GM10266 (cell line): ENCODE measurements around the gene FTH1.

ENCODE experiments used
- DNase-seq: peaks from one replicate; pipeline ENCODE4 v3.0.0; 2012; ENCODE audit errors: extremely low spot score
- TF ChIP-seq, protein P1 (sequence below): IDR thresholded peaks from 2 replicates; pipeline ENCODE4 v1.5.1; 2012; ENCODE audit warnings: mild to moderate bottlenecking, low read depth; ENCODE audit not compliant: control insufficient read depth, insufficient read depth; ENCODE audit errors: missing control alignments

The FTH1 gene

DNA sequence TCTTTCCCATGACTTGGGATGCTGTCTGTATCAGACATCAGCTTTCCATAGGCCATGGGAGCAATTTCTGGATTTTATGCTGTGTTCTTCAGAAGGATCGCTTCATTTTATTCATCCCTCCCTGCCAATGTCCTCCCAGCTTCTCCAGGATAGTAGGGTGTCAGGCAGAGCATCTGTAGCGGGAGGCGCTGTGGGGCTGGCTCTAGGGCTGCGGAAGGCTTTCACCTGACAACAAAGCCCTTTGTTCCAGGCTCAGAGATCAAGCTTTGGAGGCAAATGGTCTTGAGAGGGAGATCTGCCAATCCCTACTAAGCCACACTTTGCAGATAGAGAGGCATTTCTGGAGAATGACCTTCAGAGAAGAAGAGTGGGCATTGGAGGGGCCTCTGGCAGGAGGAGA, 29.5 kb upstream of the FTH1 start:
- TF ChIP-seq, protein P1, sequence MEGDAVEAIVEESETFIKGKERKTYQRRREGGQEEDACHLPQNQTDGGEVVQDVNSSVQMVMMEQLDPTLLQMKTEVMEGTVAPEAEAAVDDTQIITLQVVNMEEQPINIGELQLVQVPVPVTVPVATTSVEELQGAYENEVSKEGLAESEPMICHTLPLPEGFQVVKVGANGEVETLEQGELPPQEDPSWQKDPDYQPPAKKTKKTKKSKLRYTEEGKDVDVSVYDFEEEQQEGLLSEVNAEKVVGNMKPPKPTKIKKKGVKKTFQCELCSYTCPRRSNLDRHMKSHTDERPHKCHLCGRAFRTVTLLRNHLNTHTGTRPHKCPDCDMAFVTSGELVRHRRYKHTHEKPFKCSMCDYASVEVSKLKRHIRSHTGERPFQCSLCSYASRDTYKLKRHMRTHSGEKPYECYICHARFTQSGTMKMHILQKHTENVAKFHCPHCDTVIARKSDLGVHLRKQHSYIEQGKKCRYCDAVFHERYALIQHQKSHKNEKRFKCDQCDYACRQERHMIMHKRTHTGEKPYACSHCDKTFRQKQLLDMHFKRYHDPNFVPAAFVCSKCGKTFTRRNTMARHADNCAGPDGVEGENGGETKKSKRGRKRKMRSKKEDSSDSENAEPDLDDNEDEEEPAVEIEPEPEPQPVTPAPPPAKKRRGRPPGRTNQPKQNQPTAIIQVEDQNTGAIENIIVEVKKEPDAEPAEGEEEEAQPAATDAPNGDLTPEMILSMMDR, result no peak
- DNase-seq, result no peak

DNA sequence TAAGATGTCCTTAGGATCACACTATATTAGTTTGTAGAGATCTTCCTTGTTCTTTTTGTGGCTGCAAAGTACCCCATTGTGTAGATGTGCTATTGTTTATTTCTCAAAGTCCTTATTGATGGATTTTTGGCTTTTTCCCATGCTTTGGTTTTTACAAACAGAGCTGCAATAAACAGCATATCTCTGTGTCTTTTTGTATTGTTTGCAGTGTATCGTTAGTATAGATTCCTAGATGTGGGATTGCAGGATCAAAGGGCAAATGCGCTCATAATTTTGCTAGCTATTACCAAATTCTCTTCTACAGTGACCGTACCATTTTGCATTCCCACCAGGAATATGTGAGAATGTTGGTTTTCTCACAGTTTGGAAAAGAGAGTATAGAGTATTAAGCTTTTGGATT, 27.5 kb upstream of the FTH1 start:
- no peak for DNase-seq
- TF ChIP-seq, protein P1, result no peak

DNA sequence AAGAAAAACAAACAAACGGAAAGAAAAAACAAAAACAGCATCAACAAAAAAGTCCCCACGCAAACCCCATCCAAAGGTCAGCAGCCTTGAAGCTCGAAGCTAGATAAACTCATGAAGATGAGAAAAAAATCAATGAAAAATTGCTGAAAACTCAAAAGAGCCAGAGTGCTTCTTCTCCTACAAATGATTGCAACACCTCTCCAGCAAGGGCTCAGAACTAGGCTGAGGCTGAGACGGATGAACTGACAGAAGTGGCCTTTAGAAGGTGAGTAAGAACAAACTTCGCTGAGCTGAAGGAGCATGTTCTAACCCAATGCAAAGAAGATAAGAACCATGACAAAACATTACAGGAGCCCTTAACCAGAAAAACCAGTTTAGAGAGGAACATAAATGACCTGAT, 18.4 kb upstream of the FTH1 start:
- DNase-seq, result no peak
- TF ChIP-seq, protein P1, result no peak

DNA sequence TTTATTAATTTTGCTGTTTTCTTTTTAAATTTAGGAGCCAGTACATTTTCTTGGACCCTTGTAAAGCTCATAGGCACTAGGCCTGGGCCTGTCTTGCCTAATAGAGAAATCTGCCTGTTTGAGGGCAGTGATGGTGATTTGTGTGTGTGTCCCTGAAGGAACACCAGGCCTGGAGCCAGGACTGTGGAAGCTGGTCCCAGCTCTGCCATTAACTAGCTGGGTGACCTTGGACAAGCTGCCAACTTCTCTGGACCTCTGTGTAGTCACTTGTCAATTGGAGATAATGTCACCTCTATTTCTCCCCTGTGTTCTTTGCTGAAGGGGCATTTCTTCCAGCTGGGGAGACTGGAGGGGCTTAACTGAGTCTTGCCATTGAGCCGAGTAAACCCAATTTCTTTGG, 16.0 kb upstream of the FTH1 start:
- DNase-seq, result no peak
- TF ChIP-seq, protein P1, result no peak

DNA sequence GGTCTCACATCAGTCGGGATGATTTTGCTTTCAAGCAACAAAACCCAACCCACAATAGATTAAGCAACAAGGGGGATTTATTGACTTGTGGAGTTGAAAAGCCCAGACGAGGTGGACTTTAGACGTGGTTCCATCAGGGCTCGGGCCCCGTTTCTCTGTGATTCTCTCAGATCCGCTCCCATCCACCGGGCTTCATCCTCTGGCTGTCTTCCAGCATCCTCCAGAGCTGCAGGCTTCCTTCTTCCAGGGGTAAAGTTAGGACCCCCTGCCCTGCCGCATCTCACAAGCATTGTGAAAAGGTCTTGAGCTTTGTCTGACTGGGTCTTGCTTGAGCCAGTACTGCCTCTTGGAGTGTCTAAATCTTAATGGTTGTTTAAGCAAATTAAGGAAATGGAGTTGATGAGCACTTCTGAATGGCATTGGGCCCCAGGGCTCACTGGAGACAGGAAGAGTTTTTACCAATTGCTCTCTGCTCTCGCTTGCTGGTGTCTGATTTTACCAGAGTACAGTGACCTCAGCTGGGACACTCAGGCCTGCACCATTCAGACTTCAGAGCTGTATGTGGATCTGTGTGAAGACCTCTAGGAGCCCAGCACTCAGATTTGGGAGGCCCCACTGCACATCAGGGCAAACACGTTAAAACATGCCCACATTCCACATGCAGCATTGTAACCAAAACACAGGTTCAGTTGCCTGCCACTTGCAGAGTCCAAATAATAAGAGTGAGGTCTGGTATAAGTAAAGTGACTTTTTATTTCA, 13.5 kb upstream of the FTH1 start:
- TF ChIP-seq, protein P1, result no peak
- DNase-seq, result no peak

DNA sequence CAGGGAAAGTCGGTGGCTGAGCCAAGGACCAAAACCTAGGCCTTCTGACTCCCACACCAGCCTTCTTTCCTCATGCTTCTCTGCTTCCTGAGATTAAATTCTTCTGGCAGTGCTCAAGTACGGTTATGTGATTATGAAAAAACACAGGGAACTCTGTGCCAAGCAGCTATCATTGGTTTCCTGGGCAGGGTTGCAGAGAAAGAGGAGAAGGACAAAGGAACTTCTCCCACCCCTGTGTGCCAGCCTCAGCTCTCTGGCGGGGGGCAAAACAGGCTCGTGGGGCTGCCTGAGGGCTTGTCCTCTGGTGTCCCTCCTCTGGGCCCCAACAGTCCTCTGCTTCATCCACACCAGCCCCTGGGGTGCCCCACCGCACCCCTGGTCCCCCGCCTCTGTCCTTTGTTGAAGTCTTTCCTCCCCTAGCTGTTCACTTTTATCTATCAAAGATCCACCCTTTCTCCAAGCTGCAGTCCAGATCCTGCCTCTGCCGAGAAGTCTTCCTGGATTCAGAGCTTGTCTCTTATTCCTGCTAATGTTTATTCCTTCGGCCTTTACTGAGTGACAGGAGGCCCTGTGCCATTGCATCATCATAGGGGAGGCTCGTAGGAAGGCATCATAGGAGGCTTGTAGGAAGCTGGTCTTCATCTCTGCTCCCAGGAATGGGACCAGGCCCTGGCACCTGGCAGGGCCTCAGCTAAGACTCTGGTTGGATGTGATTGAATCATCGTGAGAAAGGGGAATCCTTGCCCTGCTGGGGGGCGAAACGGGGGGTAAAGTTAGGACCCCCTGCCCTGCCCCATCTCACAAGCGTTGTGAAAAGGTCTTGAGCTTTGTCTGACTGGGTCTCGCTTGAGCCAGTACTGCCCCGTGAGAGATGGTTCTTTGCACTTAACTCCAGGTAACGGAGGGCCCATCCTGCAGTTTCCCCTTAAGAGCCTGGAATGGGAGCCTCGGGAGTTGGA, 11.5 kb upstream of the FTH1 start:
- TF ChIP-seq, protein P1, result no peak
- no peak for DNase-seq
